ENCODE data around the gene THUMPD1.

GRCh38 chr16:20720251-20720650 lies 21.4 kb downstream of the THUMPD1 start:
- TF ChIP-seq, protein P1, sequence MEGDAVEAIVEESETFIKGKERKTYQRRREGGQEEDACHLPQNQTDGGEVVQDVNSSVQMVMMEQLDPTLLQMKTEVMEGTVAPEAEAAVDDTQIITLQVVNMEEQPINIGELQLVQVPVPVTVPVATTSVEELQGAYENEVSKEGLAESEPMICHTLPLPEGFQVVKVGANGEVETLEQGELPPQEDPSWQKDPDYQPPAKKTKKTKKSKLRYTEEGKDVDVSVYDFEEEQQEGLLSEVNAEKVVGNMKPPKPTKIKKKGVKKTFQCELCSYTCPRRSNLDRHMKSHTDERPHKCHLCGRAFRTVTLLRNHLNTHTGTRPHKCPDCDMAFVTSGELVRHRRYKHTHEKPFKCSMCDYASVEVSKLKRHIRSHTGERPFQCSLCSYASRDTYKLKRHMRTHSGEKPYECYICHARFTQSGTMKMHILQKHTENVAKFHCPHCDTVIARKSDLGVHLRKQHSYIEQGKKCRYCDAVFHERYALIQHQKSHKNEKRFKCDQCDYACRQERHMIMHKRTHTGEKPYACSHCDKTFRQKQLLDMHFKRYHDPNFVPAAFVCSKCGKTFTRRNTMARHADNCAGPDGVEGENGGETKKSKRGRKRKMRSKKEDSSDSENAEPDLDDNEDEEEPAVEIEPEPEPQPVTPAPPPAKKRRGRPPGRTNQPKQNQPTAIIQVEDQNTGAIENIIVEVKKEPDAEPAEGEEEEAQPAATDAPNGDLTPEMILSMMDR (conservative IDR thresholded peaks at IDR 0.05), result no peak
- no peak for TF ChIP-seq ZFX (IDR thresholded peaks at IDR 0.05)
